OCI-LY3 (cell line): ENCODE results near the gene PACRG.

Experiments
- H2AFZ ChIP-seq: fragments of 200-600, 300-600 bp; shearing (Covaris generic); 2 replicates; pipeline ENCODE4 v1.6.0; 2014; ENCODE audit warnings: antibody characterized with exemption, low read depth, low read length
- H3K27ac ChIP-seq: fragments of 200-600, 300-600 bp; sonication (generic); 2 replicates; pipeline ENCODE4 v1.5.1; 2014; ENCODE audit warnings: mild to moderate bottlenecking, low read length, moderate library complexity, mixed read lengths
- H3K27me3 ChIP-seq: fragments of 200-600, 300-600 bp; sonication (generic); 2 replicates; pipeline ENCODE4 v1.6.1; 2014; ENCODE audit warnings: low read depth, low read length, mixed read lengths
- H3K36me3 ChIP-seq: fragments of 200-600, 300-600 bp; sonication (generic); replicated peaks from 2 replicates; pipeline ENCODE3; 2014; ENCODE audit warnings: low read depth, low read length, mixed read lengths
- H3K4me1 ChIP-seq: fragments of 300-600, 200-600 bp; sonication (generic); 2 replicates; pipeline ENCODE4 v1.6.1; 2014; ENCODE audit warnings: low read length, mixed read lengths
- H3K4me2 ChIP-seq: fragments of 200-600, 300-600 bp; sonication (generic); 2 replicates; pipeline ENCODE4 v1.6.1; 2014; ENCODE audit warnings: low read length, mixed read lengths
- H3K4me3 ChIP-seq: fragments of 300-600, 200-600 bp; sonication (generic); 2 replicates; pipeline ENCODE4 v1.5.1; 2014; ENCODE audit warnings: antibody characterized with exemption, mild to moderate bottlenecking, low read length, moderate library complexity
- H3K79me2 ChIP-seq: fragments of 300-600, 200-600 bp; shearing (Covaris generic); 2 replicates; pipeline ENCODE4 v1.6.1; 2014; ENCODE audit warnings: mild to moderate bottlenecking, low read length, mixed read lengths
- H3K9ac ChIP-seq: fragments of 300-600, 200-600 bp; shearing (Covaris generic); 2 replicates; pipeline ENCODE4 v1.6.0; 2014; ENCODE audit warnings: mild to moderate bottlenecking, low read length, moderate library complexity
- H3K9me3 ChIP-seq: fragments of 200-600, 300-600 bp; shearing (Covaris generic); 2 replicates; pipeline ENCODE4 v1.6.1; 2014; ENCODE audit warnings: low read length, mixed read lengths; ENCODE audit not compliant: insufficient read depth
- H4K20me1 ChIP-seq: fragments of 200-600, 300-600 bp; sonication (generic); 2 replicates; pipeline ENCODE4 v1.6.1; 2016; ENCODE audit warnings: low read length, mixed read lengths; ENCODE audit not compliant: insufficient read depth
- CTCF ChIP-seq: fragments of 200-600, 300-600 bp; sonication (generic); IDR thresholded peaks from 2 replicates; pipeline ENCODE4 v1.5.1; 2014; ENCODE audit warnings: antibody characterized with exemption, low read length, low read depth
- EZH2phosphoT487 ChIP-seq: fragments of 200-600 bp; shearing (Covaris generic); IDR thresholded peaks from 2 replicates; pipeline ENCODE4 v1.6.1; 2018; ENCODE audit warnings: antibody characterized with exemption, mixed run types, low read depth

PACRG gene

GRCh38 chr6:162728197-162728596, 423 bp downstream of the PACRG start:
- H2AFZ ChIP-seq = no peak overlapping the region
- no peak overlapping the region for H3K27ac ChIP-seq
- H3K4me2 ChIP-seq = no peak overlapping the region

GRCh38 chr6:162728706-162729105, 932 bp downstream of the PACRG start:
- Histone ChIP-seq H3K27ac (no peak overlapping the region), H3K9ac (no peak overlapping the region), H2AFZ (no peak overlapping the region), H4K20me1 (no peaks in the 10 kb centered on the region), H3K27me3 (no peaks in the 10 kb centered on the region), H3K36me3 (no peaks in the 10 kb centered on the region), H3K4me2 (no peak overlapping the region), H3K4me1 (no peaks in the 10 kb centered on the region), H3K79me2 (no peaks in the 10 kb centered on the region), H3K9me3 (no peaks in the 10 kb centered on the region), H3K4me3 (no peak overlapping the region)
- no peak for TF ChIP-seq CTCF
- no peak for TF ChIP-seq EZH2phosphoT487

More at GRCh38 chr6:162728197-162728596, 423 bp downstream of the PACRG start:
- H3K4me3 ChIP-seq = no peak overlapping the region
- H3K4me1 ChIP-seq = no peaks in the 10 kb centered on the region
- no peaks in the 10 kb centered on the region for H4K20me1 ChIP-seq
- no peaks in the 10 kb centered on the region for H3K9me3 ChIP-seq
- H3K9ac ChIP-seq = no peak overlapping the region
- no peaks in the 10 kb centered on the region for H3K36me3 ChIP-seq
- TF ChIP-seq EZH2phosphoT487 = no peak
- TF ChIP-seq CTCF = no peak
- no peaks in the 10 kb centered on the region for H3K27me3 ChIP-seq
- H3K79me2 ChIP-seq = no peaks in the 10 kb centered on the region

- no peaks in the 10 kb centered on the region for H3K27me3 ChIP-seq
Measured at GRCh38 chr6:162730502-162730901, 2.7 kb downstream of the PACRG start.

GRCh38 chr6:162733489-162733888, 5.7 kb downstream of the PACRG start:
- Histone ChIP-seq H3K9ac (no peak overlapping the region), H3K4me2 (no peak overlapping the region), H3K79me2 (no peaks in the 10 kb centered on the region), H3K36me3 (no peaks in the 10 kb centered on the region), H3K27ac (no peak overlapping the region), H3K4me1 (no peaks in the 10 kb centered on the region), H2AFZ (no peak overlapping the region), H3K4me3 (no peak overlapping the region), H3K27me3 (no peaks in the 10 kb centered on the region), H4K20me1 (no peaks in the 10 kb centered on the region), H3K9me3 (no peaks in the 10 kb centered on the region)
- TF ChIP-seq EZH2phosphoT487 (no peak), CTCF (no peak)

More at GRCh38 chr6:162730502-162730901, 2.7 kb downstream of the PACRG start:
- no peaks in the 10 kb centered on the region for H3K4me1 ChIP-seq
- H2AFZ ChIP-seq = no peak overlapping the region
- TF ChIP-seq EZH2phosphoT487 (no peak), CTCF (no peak)
- no peak overlapping the region for H3K27ac ChIP-seq
- no peak overlapping the region for H3K9ac ChIP-seq
- no peaks in the 10 kb centered on the region for H3K79me2 ChIP-seq
- H4K20me1 ChIP-seq = no peaks in the 10 kb centered on the region
- no peak overlapping the region for H3K4me3 ChIP-seq
- no peaks in the 10 kb centered on the region for H3K36me3 ChIP-seq
- H3K9me3 ChIP-seq = no peaks in the 10 kb centered on the region
- H3K4me2 ChIP-seq = no peak overlapping the region
